Measurements from ENCODE around the gene LDLRAD4. TPM values are rescaled to one million over a fixed set of nuclear protein-coding genes. Genes with fewer than 3 reads are reported as not detected.

LDLRAD4 gene
- total and polyA plus RNA-seq, 9 of the 15 experiments (the other 6 are each of a cell fraction or from before 2014, with no cell fraction given) = 0.01 TPM; not detected in 8

DNA sequence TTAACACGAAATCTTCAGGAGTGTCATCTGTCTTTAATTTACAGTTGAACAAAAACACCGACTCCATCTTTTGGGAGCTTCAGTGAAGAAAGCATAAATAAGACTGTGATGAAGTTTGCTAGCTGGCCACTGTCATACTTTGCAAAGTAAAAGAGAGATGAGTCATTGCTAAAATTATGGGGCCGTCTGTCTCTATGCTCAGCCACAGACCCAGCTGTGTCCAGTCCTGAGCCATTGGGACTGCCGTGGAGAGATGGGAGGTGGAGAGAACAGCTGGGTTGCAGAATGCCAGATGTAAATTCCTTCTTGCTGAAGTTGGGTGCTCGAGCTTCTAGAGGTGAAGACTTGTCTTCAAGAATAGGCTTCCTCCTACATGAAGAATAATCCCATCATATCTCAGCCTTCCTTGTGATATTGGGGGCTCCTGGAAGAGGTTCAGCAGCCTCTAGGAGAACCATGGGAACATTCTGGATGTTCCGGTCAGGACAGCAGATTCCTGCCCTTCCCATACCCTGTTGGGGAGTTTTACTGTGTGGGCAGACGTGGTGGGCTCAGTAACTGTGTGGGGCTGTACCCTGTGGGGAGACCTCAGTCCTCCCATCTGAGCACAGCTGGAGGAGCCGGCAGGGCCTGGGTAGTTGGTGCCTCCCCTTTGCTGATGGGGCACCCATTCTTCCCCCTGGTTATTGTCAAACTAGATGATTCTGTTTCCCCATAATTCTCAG lies 71.1 kb downstream of the LDLRAD4 start:
- TF ChIP-seq, protein P1, sequence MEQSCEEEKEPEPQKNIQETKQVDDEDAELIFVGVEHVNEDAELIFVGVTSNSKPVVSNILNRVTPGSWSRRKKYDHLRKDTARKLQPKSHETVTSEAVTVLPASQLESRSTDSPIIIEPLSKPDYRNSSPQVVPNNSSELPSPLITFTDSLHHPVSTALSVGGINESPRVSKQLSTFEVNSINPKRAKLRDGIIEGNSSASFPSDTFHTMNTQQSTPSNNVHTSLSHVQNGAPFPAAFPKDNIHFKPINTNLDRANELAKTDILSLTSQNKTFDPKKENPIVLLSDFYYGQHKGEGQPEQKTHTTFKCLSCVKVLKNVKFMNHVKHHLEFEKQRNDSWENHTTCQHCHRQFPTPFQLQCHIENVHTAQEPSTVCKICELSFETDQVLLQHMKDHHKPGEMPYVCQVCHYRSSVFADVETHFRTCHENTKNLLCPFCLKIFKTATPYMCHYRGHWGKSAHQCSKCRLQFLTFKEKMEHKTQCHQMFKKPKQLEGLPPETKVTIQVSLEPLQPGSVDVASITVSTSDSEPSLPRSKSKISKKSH (CRISPR knock-in tag; IDR thresholded peaks at IDR 0.05) = no peak
- TF ChIP-seq BHLHE40 (IDR thresholded peaks at IDR 0.05; ENCODE audit: low read length) = no peak
- no peak for TF ChIP-seq ZNF133 (CRISPR knock-in tag; IDR thresholded peaks at IDR 0.05)
- TF ChIP-seq, protein P2, sequence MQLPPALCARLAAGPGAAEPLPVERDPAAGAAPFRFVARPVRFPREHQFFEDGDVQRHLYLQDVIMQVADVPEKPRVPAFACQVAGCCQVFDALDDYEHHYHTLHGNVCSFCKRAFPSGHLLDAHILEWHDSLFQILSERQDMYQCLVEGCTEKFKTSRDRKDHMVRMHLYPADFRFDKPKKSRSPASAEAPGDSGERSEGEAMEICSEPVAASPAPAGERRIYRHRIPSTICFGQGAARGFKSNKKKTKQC (CRISPR knock-in tag; IDR thresholded peaks at IDR 0.05) = no peak
- no peak for TF ChIP-seq MYBL2 (IDR thresholded peaks at IDR 0.05; ENCODE audit: low read depth)
- no peak for TF ChIP-seq MYBL2 (CRISPR knock-in tag; IDR thresholded peaks at IDR 0.05; ENCODE audit: borderline replicate concordance)
- no peak for TF ChIP-seq ZNF444 (CRISPR knock-in tag; IDR thresholded peaks at IDR 0.05)
- ChIA-PET POLR2A (no interaction called here), CTCF (ENCODE audit: low intra/inter-chr PET ratio) (interaction anchor here (0.6 kb wide), 1 partner anchor 1021 kb away, joined by 5 read pairs; no protein-coding TSS in a partner anchor)
- Histone ChIP-seq H3K9me1 (ENCODE audit: control insufficient read depth, insufficient read depth, low read length) (no peaks in the 10 kb centered on the region), H3K9ac (ENCODE audit: insufficient read depth in 1 of 2, low read depth in 2 of 2, low read length in 2 of 2) (no peak overlapping the region), H2AFZ (ENCODE audit: low read depth, low read length) (no peak overlapping the region), H3K79me2 (ENCODE audit: control insufficient read depth, insufficient read depth, low read length) (no peaks in the 10 kb centered on the region), H4K20me1 (replicated peaks; ENCODE audit: control insufficient read depth, insufficient read depth, low read length) (no peaks in the 10 kb centered on the region), H3K27ac (ENCODE audit: extremely low read depth, low read depth, low read length) (no peak overlapping the region), H3K4me3 (no peak overlapping the region), H3K4me1 (replicated peaks in 1 of 2; ENCODE audit: control insufficient read depth in 2 of 2, insufficient read depth in 2 of 2, low read length in 2 of 2) (no peaks in the 10 kb centered on the region), H3K36me3 (ENCODE audit: control insufficient read depth, insufficient read depth, low read length) (no peaks in the 10 kb centered on the region), H3K4me2 (ENCODE audit: insufficient read depth, low read length) (no peak overlapping the region), H3K27me3 (ENCODE audit: control insufficient read depth in 2 of 2, insufficient read depth in 2 of 2, low read length in 2 of 2) (peaks cover 15 to 56% of the 10 kb centered on the region in 2 experiments; a peak in 4 of 5 replicates), H3K9me3 (replicated peaks; ENCODE audit: control insufficient read depth, insufficient read depth, low read depth, low read length) (no peaks in the 10 kb centered on the region)
- intact Hi-C loops (cut with micrococcal nuclease) (no loop called here), in situ Hi-C loops (cut with MboI) (no loop called here)
- no peak for ATAC-seq
- no TSS peak for BruUV-seq (replicated peaks)
- no peak for DNase-seq (ENCODE audit: extremely low read depth in 1 of 4, low spot score in 3 of 4)
- no peak for FAIRE-seq
- WGBS (ENCODE audit: insufficient coverage, low coverage, missing lambda C conversion rate) = 5% methylated on average over 8 of the region's 8 CpGs

All from K562 (cell line).